ENCODE measurements around the gene CABLES2. TPM values are rescaled to one million over a fixed set of nuclear protein-coding genes. Genes with fewer than 3 reads are reported as not detected.
A peak's percentile ranks its signal among the peaks of the same experiment; 100 is the strongest.

Gene CABLES2
- total RNA-seq, 1 experiment from 2014 or later, result 7.5 TPM

DNA sequence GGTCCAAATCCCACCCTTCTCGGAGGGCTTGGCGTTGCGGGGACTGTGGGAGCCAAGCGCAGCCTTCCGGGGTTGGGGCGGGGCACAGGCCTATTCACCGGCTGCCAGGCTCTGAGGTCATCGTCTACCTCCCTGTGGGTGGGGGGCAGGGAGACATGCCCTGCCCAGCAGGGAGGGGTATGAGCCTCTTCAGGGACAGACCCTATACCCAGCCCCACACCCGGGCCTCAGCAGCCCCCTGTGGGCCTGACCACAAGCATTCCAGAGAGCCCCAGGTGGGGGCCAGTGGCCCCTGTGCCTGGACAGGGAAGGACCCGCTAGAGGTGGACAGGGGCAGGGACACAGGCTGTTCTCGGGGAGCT is 51.6 kb downstream of the CABLES2 start:
- TF ChIP-seq ZNF423 (CRISPR knock-in tag; IDR thresholded peaks at IDR 0.05) (peak; percentile 65; the same call in 1 of the 2 replicates), GABPB1 (CRISPR knock-in tag; IDR thresholded peaks at IDR 0.05) (0 out of 2 replicates have a peak, but pooled peaks have one; percentile 28)
- TF ChIP-seq, protein P1, sequence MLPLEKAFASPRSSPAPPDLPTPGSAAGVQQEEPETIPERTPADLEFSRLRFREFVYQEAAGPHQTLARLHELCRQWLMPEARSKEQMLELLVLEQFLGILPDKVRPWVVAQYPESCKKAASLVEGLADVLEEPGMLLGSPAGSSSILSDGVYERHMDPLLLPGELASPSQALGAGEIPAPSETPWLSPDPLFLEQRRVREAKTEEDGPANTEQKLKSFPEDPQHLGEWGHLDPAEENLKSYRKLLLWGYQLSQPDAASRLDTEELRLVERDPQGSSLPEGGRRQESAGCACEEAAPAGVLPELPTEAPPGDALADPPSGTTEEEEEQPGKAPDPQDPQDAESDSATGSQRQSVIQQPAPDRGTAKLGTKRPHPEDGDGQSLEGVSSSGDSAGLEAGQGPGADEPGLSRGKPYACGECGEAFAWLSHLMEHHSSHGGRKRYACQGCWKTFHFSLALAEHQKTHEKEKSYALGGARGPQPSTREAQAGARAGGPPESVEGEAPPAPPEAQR (CRISPR knock-in tag; IDR thresholded peaks at IDR 0.05), result no peak
- H3K27me3 Mint-ChIP-seq (ENCODE audit: low read depth), result no peaks in the 10 kb centered on the region
- ATAC-seq, result peak; percentile 18
- H3K9me3 Mint-ChIP-seq, result no peaks in the 10 kb centered on the region
- ChIA-PET CTCF (interaction anchor here (1.3 to 2.0 kb wide), 4 partner anchors 13 to 50 kb away, joined by 3 to 11 read pairs (median 7); no protein-coding TSS in a partner anchor), POLR2A (interaction anchor here (4.4 kb wide), 1 partner anchor 12 kb away, joined by 21 read pairs; the partner anchor contains the start of gene LAMA5)
- no peak overlapping the region for H3K4me3 Mint-ChIP-seq
- peaks cover 11% of the 10 kb centered on the region for H3K4me1 Mint-ChIP-seq
- H3K27ac Mint-ChIP-seq, result no peak overlapping the region
- no peak for DNase-seq (ENCODE audit: low spot score)
- H3K36me3 Mint-ChIP-seq, result peaks cover 10% of the 10 kb centered on the region

DNA sequence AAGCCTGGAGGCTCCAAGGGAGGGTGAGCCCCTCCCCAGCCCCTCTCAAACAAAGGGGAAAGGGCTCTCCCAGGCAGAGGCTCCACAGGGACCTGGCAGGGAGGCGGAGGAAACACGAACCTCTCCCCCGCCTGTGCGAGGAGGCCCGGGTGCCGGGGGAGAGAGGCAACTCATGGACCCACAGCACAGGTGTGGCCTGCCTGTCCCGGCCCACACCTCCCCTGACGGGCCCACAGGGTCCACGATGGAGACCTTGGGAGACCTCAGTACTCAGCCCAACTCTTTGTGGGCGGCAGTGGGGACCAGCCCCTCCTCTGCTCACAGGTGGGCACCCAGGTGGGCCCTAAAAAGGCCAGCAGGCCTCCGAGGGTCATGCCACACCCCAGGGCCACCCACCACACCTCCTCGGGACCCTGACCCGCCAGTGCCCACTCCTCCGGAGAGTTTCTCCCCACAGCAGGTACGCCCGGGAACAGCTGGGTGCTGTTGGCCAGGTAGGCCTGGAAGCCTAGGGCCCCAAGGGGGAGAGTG is 52.2 kb downstream of the CABLES2 start:
- Mint-ChIP-seq H3K36me3 (peaks cover 16% of the 10 kb centered on the region), H3K27me3 (ENCODE audit: low read depth) (no peaks in the 10 kb centered on the region), H3K27ac (no peak overlapping the region), H3K9me3 (no peaks in the 10 kb centered on the region), H3K4me3 (no peak overlapping the region), H3K4me1 (peaks cover 11% of the 10 kb centered on the region)
- TF ChIP-seq, protein P2, sequence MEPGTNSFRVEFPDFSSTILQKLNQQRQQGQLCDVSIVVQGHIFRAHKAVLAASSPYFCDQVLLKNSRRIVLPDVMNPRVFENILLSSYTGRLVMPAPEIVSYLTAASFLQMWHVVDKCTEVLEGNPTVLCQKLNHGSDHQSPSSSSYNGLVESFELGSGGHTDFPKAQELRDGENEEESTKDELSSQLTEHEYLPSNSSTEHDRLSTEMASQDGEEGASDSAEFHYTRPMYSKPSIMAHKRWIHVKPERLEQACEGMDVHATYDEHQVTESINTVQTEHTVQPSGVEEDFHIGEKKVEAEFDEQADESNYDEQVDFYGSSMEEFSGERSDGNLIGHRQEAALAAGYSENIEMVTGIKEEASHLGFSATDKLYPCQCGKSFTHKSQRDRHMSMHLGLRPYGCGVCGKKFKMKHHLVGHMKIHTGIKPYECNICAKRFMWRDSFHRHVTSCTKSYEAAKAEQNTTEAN (CRISPR knock-in tag; IDR thresholded peaks at IDR 0.05), result no peak
- TF ChIP-seq, protein P3, sequence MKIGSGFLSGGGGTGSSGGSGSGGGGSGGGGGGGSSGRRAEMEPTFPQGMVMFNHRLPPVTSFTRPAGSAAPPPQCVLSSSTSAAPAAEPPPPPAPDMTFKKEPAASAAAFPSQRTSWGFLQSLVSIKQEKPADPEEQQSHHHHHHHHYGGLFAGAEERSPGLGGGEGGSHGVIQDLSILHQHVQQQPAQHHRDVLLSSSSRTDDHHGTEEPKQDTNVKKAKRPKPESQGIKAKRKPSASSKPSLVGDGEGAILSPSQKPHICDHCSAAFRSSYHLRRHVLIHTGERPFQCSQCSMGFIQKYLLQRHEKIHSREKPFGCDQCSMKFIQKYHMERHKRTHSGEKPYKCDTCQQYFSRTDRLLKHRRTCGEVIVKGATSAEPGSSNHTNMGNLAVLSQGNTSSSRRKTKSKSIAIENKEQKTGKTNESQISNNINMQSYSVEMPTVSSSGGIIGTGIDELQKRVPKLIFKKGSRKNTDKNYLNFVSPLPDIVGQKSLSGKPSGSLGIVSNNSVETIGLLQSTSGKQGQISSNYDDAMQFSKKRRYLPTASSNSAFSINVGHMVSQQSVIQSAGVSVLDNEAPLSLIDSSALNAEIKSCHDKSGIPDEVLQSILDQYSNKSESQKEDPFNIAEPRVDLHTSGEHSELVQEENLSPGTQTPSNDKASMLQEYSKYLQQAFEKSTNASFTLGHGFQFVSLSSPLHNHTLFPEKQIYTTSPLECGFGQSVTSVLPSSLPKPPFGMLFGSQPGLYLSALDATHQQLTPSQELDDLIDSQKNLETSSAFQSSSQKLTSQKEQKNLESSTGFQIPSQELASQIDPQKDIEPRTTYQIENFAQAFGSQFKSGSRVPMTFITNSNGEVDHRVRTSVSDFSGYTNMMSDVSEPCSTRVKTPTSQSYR (CRISPR knock-in tag; IDR thresholded peaks at IDR 0.05), result no peak
- TF ChIP-seq ZBTB21 (CRISPR knock-in tag; IDR thresholded peaks at IDR 0.05; ENCODE audit: borderline replicate concordance), result no peak
- TF ChIP-seq SOX15 (CRISPR knock-in tag; IDR thresholded peaks at IDR 0.05), result no peak
- TF ChIP-seq ZNF396 (CRISPR knock-in tag; IDR thresholded peaks at IDR 0.05; ENCODE audit: borderline replicate concordance), result no peak
- no peak for TF ChIP-seq FOXP1 (CRISPR knock-in tag; IDR thresholded peaks at IDR 0.05; ENCODE audit: borderline replicate concordance)
- peak; percentile 33; the same call in 1 of the 2 replicates for TF ChIP-seq ZNF423 (CRISPR knock-in tag; IDR thresholded peaks at IDR 0.05)
- DNase-seq (ENCODE audit: low spot score), result no peak
- ATAC-seq, result no peak
- POLR2A ChIA-PET, result no interaction called here
- CTCF ChIA-PET, result interaction anchor here (2.0 kb wide), 1 partner anchor 28 kb away, joined by 11 read pairs; no protein-coding TSS in a partner anchor

DNA sequence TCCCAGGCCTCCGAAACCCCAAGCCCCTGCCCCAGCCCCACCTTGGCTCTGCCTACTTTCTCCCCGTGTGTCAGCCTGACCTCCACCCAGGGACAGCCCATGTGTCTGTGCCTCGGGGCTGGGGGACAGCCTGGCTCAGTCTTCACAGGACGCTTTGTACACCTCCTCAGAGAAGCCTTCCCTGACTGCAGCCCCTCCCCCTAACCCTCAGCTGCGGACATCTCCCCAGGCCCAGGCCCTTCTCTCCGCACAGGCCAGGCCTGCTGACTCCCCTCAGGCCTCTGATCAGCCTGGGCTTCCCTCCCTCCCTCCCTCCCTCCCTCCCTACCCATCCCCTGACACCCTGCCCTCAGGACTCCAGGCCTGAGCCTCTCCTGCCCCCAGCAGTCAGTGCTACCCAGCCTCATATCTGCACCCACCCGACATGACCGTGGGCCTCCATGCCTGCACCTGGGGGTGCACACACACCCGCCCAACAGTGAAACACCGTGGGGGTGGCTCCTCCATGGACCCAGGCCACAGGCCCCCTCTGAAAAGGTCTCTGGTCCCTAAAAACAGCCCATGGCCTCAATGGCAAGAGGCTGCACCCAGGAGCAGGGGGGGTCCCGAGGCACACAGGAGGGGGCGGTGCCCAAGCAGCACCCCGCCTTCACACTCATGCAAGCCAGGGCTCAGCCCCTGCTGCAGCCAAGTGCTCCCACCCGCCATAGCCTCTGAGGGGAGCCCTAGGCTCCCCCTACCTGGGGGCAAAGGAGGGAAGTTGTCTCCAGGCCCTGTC is 52.9 kb downstream of the CABLES2 start:
- Mint-ChIP-seq H3K27me3 (ENCODE audit: low read depth) (no peaks in the 10 kb centered on the region), H3K4me1 (peaks cover 13% of the 10 kb centered on the region), H3K4me3 (no peak overlapping the region), H3K36me3 (peaks cover 20% of the 10 kb centered on the region), H3K27ac (no peak overlapping the region; the same call in 1 of the 2 replicates), H3K9me3 (peaks cover 3% of the 10 kb centered on the region)
- POLR2A ChIA-PET, result no interaction called here
- DNase-seq (ENCODE audit: low spot score) (no peak), ATAC-seq (peak; percentile 6; the same call in 1 of the 2 replicates)
- CTCF ChIA-PET, result interaction anchor here (1.3 kb wide), 2 partner anchors 14 to 28 kb away, joined by 3 to 4 read pairs; no protein-coding TSS in a partner anchor
- no peak for TF ChIP-seq FOXJ3 (CRISPR knock-in tag; IDR thresholded peaks at IDR 0.05; ENCODE audit: borderline replicate concordance)
- TF ChIP-seq, protein P4, sequence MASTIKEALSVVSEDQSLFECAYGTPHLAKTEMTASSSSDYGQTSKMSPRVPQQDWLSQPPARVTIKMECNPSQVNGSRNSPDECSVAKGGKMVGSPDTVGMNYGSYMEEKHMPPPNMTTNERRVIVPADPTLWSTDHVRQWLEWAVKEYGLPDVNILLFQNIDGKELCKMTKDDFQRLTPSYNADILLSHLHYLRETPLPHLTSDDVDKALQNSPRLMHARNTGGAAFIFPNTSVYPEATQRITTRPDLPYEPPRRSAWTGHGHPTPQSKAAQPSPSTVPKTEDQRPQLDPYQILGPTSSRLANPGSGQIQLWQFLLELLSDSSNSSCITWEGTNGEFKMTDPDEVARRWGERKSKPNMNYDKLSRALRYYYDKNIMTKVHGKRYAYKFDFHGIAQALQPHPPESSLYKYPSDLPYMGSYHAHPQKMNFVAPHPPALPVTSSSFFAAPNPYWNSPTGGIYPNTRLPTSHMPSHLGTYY (CRISPR knock-in tag; IDR thresholded peaks at IDR 0.05), result no peak
- TF ChIP-seq RORB (CRISPR knock-in tag; IDR thresholded peaks at IDR 0.05), result no peak
- no peak for TF ChIP-seq OVOL2 (CRISPR knock-in tag; IDR thresholded peaks at IDR 0.05; ENCODE audit: borderline replicate concordance)
- TF ChIP-seq GABPB1 (CRISPR knock-in tag; IDR thresholded peaks at IDR 0.05), result no peak
- TF ChIP-seq FOXP1 (CRISPR knock-in tag; IDR thresholded peaks at IDR 0.05; ENCODE audit: borderline replicate concordance), result no peak
- no peak for TF ChIP-seq ZNF121 (CRISPR knock-in tag; IDR thresholded peaks at IDR 0.05)
- TF ChIP-seq MYBL2 (CRISPR knock-in tag; IDR thresholded peaks at IDR 0.05), result no peak
- TF ChIP-seq, protein P5, sequence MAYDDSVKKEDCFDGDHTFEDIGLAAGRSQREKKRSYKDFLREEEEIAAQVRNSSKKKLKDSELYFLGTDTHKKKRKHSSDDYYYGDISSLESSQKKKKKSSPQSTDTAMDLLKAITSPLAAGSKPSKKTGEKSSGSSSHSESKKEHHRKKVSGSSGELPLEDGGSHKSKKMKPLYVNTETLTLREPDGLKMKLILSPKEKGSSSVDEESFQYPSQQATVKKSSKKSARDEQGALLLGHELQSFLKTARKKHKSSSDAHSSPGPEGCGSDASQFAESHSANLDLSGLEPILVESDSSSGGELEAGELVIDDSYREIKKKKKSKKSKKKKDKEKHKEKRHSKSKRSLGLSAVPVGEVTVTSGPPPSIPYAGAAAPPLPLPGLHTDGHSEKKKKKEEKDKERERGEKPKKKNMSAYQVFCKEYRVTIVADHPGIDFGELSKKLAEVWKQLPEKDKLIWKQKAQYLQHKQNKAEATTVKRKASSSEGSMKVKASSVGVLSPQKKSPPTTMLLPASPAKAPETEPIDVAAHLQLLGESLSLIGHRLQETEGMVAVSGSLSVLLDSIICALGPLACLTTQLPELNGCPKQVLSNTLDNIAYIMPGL (CRISPR knock-in tag; IDR thresholded peaks at IDR 0.05), result no peak
- TF ChIP-seq ZNF232 (CRISPR knock-in tag; IDR thresholded peaks at IDR 0.05), result no peak
